Measurements from ENCODE around the gene KRT76.
"Not testable (repeated sequence)": the region's sequence is repeated elsewhere in the genome, so short reads cannot be mapped to it uniquely, and the experiment has no call there.

Gene KRT76

GRCh38 chr12:52781399-52782082 is 4.4 kb upstream of the KRT76 start:
- no peak for DNase-seq (ENCODE audit: low read depth in 2 of 2)

- DNase-seq (ENCODE audit: low read depth in 2 of 2) = no peak
Measured at GRCh38 chr12:52779914-52780313, 2.8 kb upstream of the KRT76 start.

GRCh38 chr12:52778833-52779232 is 1.7 kb upstream of the KRT76 start:
- DNase-seq (ENCODE audit: low read depth in 2 of 2) = no peak

- no peak for DNase-seq (ENCODE audit: low read depth in 2 of 2)
Measured at GRCh38 chr12:52777566-52777965, 421 bp upstream of the KRT76 start.

- DNase-seq (ENCODE audit: low read depth in 2 of 2) = no peak
Measured at GRCh38 chr12:52776435-52776834, 710 bp downstream of the KRT76 start.

GRCh38 chr12:52774629-52775250 is 2.4 kb downstream of the KRT76 start:
- no peak for DNase-seq (ENCODE audit: low read depth in 2 of 2)

GRCh38 chr12:52772772-52773171 is 4.4 kb downstream of the KRT76 start:
- no peak for DNase-seq (ENCODE audit: low read depth in 2 of 2)

- DNase-seq (ENCODE audit: low read depth in 2 of 2) = no peak
Measured at GRCh38 chr12:52772188-52772587, 5.0 kb downstream of the KRT76 start.

GRCh38 chr12:52771505-52771904 is 5.6 kb downstream of the KRT76 start:
- no peak for DNase-seq (ENCODE audit: low read depth in 2 of 2)

- no peak for DNase-seq (ENCODE audit: low read depth in 2 of 2)
Measured at GRCh38 chr12:52771088-52771487, 6.1 kb downstream of the KRT76 start.

- no peak for DNase-seq (ENCODE audit: low read depth in 2 of 2)
Measured at GRCh38 chr12:52769946-52770345, 7.2 kb downstream of the KRT76 start.

GRCh38 chr12:52769354-52769753 is 7.8 kb downstream of the KRT76 start:
- no peak for DNase-seq (ENCODE audit: low read depth in 2 of 2)

GRCh38 chr12:52768479-52769200 is 8.5 kb downstream of the KRT76 start:
- DNase-seq (ENCODE audit: low read depth in 2 of 2) = no peak

- no peak for DNase-seq (ENCODE audit: low read depth in 2 of 2)
Measured at GRCh38 chr12:52767427-52767826, 9.7 kb downstream of the KRT76 start.

GRCh38 chr12:52767020-52767379 is 10.1 kb downstream of the KRT76 start:
- no peak for DNase-seq (ENCODE audit: low read depth in 2 of 2)

- DNase-seq (ENCODE audit: low read depth in 2 of 2) = no peak
Measured at GRCh38 chr12:52766351-52767019, 10.7 kb downstream of the KRT76 start.

GRCh38 chr12:52765702-52766101 is 11.4 kb downstream of the KRT76 start:
- no peak for DNase-seq (ENCODE audit: low read depth in 2 of 2)

GRCh38 chr12:52763991-52764390 is 13.2 kb downstream of the KRT76 start:
- no peak for DNase-seq (ENCODE audit: low read depth in 2 of 2)

- no peak for DNase-seq (ENCODE audit: low read depth in 2 of 2)
Measured at GRCh38 chr12:52763036-52763659, 14.0 kb downstream of the KRT76 start.

- DNase-seq (ENCODE audit: low read depth in 2 of 2) = no peak
Measured at GRCh38 chr12:52761802-52762201, 15.3 kb downstream of the KRT76 start.

GRCh38 chr12:52761218-52761617 is 15.9 kb downstream of the KRT76 start:
- not testable (repeated sequence) for DNase-seq (ENCODE audit: low read depth in 2 of 2)

- no peak for DNase-seq (ENCODE audit: low read depth in 2 of 2)
Measured at GRCh38 chr12:52760623-52761022, 16.5 kb downstream of the KRT76 start.
